HEK293T (cell line): ENCODE measurements around the gene TRIM47.

ENCODE experiments used
- BHLHE40 ChIP-seq: fragments of 450-650 bp; IDR thresholded peaks from 2 replicates; pipeline ENCODE4 v1.6.1; 2016; ENCODE audit warnings: mild to moderate bottlenecking, moderate library complexity, borderline replicate concordance
- FOXA1 ChIP-seq: fragments of 450-650 bp; IDR thresholded peaks from 2 replicates; pipeline ENCODE4 v1.6.1; 2016; ENCODE audit warnings: mild to moderate bottlenecking
- FOXK2 ChIP-seq: fragments of 450-650 bp; IDR thresholded peaks from 2 replicates; pipeline ENCODE4 v1.6.1; 2016; ENCODE audit warnings: mild to moderate bottlenecking
- FOXM1 ChIP-seq: fragments of 450-650 bp; IDR thresholded peaks from 2 replicates; pipeline ENCODE4 v1.6.1; 2017; ENCODE audit warnings: mild to moderate bottlenecking, borderline replicate concordance
- HDGF ChIP-seq: fragments of 450-650 bp; IDR thresholded peaks from 2 replicates; pipeline ENCODE4 v1.6.1; 2017; ENCODE audit warnings: antibody characterized with exemption, borderline replicate concordance
- SP1 ChIP-seq: fragments of 450-650 bp; IDR thresholded peaks from 2 replicates; pipeline ENCODE4 v1.6.1; 2017
- SUZ12 ChIP-seq: fragments of 450-650 bp; IDR thresholded peaks from 2 replicates; pipeline ENCODE4 v1.6.1; 2016; ENCODE audit warnings: mild to moderate bottlenecking
- TARDBP ChIP-seq: fragments of 450-650 bp; IDR thresholded peaks from 2 replicates; pipeline ENCODE4 v1.6.1; 2016

DNA sequence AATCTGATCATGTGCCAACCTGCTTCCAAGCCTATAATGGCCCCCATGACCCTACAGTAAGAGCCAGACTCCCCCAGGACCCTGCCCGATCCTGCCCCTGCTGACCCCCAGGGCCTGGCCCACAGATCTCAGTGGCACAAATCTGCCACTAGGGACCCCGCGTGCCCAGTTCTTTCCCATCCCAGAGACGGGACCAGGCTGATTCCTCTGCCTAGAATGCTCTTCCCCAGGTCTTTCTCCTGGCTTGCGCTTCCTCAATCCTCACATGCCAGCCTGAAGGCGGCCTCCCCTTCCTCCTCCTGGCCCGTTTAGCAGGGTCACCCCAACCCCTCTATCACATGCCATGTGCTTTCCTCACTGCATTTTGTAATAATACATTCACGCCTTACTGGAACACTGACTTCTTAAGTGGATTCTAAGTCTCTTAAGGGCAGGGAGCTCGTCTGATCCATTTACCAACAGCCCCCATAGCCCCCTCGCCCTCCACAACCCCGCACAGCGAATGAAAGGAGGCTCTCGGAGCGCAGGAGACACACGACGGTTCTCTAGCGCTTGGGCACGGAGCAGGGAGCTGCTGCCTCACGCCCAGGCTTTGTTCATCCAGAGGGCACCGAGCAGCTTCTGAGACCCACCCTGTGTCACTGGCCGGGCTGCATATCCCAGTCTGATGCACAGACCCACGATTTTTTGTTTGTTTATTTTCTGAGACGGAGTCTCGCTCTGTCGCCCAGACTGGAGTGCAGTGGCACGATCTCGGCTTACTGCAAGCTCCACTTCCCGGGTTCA lies 17.2 kb upstream of the TRIM47 start:
- TF ChIP-seq FOXM1 (no peak), TARDBP (no peak), FOXK2 (no peak), SP1 (no peak), HDGF (no peak), SUZ12 (no peak), FOXA1 (no peak), BHLHE40 (no peak)
